ENCODE data around the gene EGLN3.

The EGLN3 gene

GRCh38 chr14:33954016-33954598, 3.2 kb upstream of the EGLN3 start:
- no peaks in the 10 kb centered on the region for H3K36me3 ChIP-seq (ENCODE audit: low read length)
- TF ChIP-seq CTCF (IDR thresholded peaks at IDR 0.05; ENCODE audit: insufficient read depth, low read length, poor library complexity, severe bottlenecking) (no peak), EZH2phosphoT487 (conservative IDR thresholded peaks at IDR 0.05; ENCODE audit: low read length) (no peak)
- H3K9me2 ChIP-seq (replicated peaks; ENCODE audit: insufficient read depth, low read length) = no peaks in the 10 kb centered on the region
- no peak overlapping the region for H3K4me3 ChIP-seq (ENCODE audit: insufficient read depth, low read length, poor library complexity, severe bottlenecking)
- H3F3A ChIP-seq (ENCODE audit: insufficient read depth) = no peaks in the 10 kb centered on the region
- H2AFZ ChIP-seq (ENCODE audit: low read depth, low read length, severe bottlenecking) = no peak overlapping the region
- no peak overlapping the region for H3K27ac ChIP-seq (ENCODE audit: low read depth, low read length)
- H3K9ac ChIP-seq (ENCODE audit: low read length) = no peak overlapping the region
- no peaks in the 10 kb centered on the region for H4K20me1 ChIP-seq (ENCODE audit: low read depth, low read length)
- H3K79me2 ChIP-seq (ENCODE audit: insufficient read depth, low read length) = no peaks in the 10 kb centered on the region
- no peaks in the 10 kb centered on the region for H3K9me3 ChIP-seq (ENCODE audit: insufficient read depth, low read length)
- H3K27me3 ChIP-seq (ENCODE audit: low read length) = no peaks in the 10 kb centered on the region
- H3K4me2 ChIP-seq (ENCODE audit: low read depth, low read length, poor library complexity, severe bottlenecking) = no peak overlapping the region

GRCh38 chr14:33952541-33952940, 1.7 kb upstream of the EGLN3 start:
- Histone ChIP-seq H3K9ac (ENCODE audit: low read length) (no peak overlapping the region), H3K4me3 (ENCODE audit: insufficient read depth, low read length, poor library complexity, severe bottlenecking) (no peak overlapping the region), H3K9me3 (ENCODE audit: insufficient read depth, low read length) (no peaks in the 10 kb centered on the region), H3K27ac (ENCODE audit: low read depth, low read length) (no peak overlapping the region), H3F3A (ENCODE audit: insufficient read depth) (no peaks in the 10 kb centered on the region), H3K9me2 (replicated peaks; ENCODE audit: insufficient read depth, low read length) (no peaks in the 10 kb centered on the region), H3K27me3 (ENCODE audit: low read length) (no peaks in the 10 kb centered on the region), H3K36me3 (ENCODE audit: low read length) (no peaks in the 10 kb centered on the region), H3K79me2 (ENCODE audit: insufficient read depth, low read length) (no peaks in the 10 kb centered on the region), H3K4me2 (ENCODE audit: low read depth, low read length, poor library complexity, severe bottlenecking) (no peak overlapping the region), H4K20me1 (ENCODE audit: low read depth, low read length) (no peaks in the 10 kb centered on the region), H2AFZ (ENCODE audit: low read depth, low read length, severe bottlenecking) (no peak overlapping the region)
- TF ChIP-seq EZH2phosphoT487 (conservative IDR thresholded peaks at IDR 0.05; ENCODE audit: low read length) = no peak
- TF ChIP-seq CTCF (IDR thresholded peaks at IDR 0.05; ENCODE audit: insufficient read depth, low read length, poor library complexity, severe bottlenecking) = no peak

- Histone ChIP-seq H3K9me2 (replicated peaks; ENCODE audit: insufficient read depth, low read length) (no peaks in the 10 kb centered on the region), H3K36me3 (ENCODE audit: low read length) (no peaks in the 10 kb centered on the region), H3K27ac (ENCODE audit: low read depth, low read length) (no peak overlapping the region), H2AFZ (ENCODE audit: low read depth, low read length, severe bottlenecking) (no peak overlapping the region), H3K4me3 (ENCODE audit: insufficient read depth, low read length, poor library complexity, severe bottlenecking) (no peak overlapping the region), H3K79me2 (ENCODE audit: insufficient read depth, low read length) (no peaks in the 10 kb centered on the region), H3F3A (ENCODE audit: insufficient read depth) (no peaks in the 10 kb centered on the region), H3K4me2 (ENCODE audit: low read depth, low read length, poor library complexity, severe bottlenecking) (no peak overlapping the region), H3K27me3 (ENCODE audit: low read length) (no peaks in the 10 kb centered on the region), H3K9ac (ENCODE audit: low read length) (no peak overlapping the region), H4K20me1 (ENCODE audit: low read depth, low read length) (no peaks in the 10 kb centered on the region), H3K9me3 (ENCODE audit: insufficient read depth, low read length) (no peaks in the 10 kb centered on the region)
- no peak for TF ChIP-seq CTCF (IDR thresholded peaks at IDR 0.05; ENCODE audit: insufficient read depth, low read length, poor library complexity, severe bottlenecking)
- no peak for TF ChIP-seq EZH2phosphoT487 (conservative IDR thresholded peaks at IDR 0.05; ENCODE audit: low read length)
These were observed 438 bp upstream of the EGLN3 start for GRCh38 chr14:33951183-33951840.

Data from SU-DHL-6 (cell line).